Measurements from ENCODE around the gene TMEM45B.
"Not testable (repeated sequence)": the region's sequence is repeated elsewhere in the genome, so short reads cannot be mapped to it uniquely, and the experiment has no call there.

The TMEM45B gene

GRCh38 chr11:129815596-129816461 is at the start of gene TMEM45B:
TMEM45B (plus strand) TSS chr11:129815848; CDS start chr11:129852483, 36,635 bp downstream.
- DNase-seq (ENCODE audit: low read depth): no peak

GRCh38 chr11:129766898-129767604 is 48.6 kb upstream of the TMEM45B start:
- no peak for DNase-seq (ENCODE audit: low read depth)

- DNase-seq (ENCODE audit: low read depth): no peak
Measured at GRCh38 chr11:129767827-129768226, 47.8 kb upstream of the TMEM45B start.

GRCh38 chr11:129768356-129768755 is 47.3 kb upstream of the TMEM45B start:
- no peak for DNase-seq (ENCODE audit: low read depth)

- no peak for DNase-seq (ENCODE audit: low read depth)
Measured at GRCh38 chr11:129769059-129769458, 46.6 kb upstream of the TMEM45B start.

GRCh38 chr11:129770993-129771392 is 44.7 kb upstream of the TMEM45B start:
- DNase-seq (ENCODE audit: low read depth): no peak

- not testable (repeated sequence) for DNase-seq (ENCODE audit: low read depth)
Measured at GRCh38 chr11:129771456-129771855, 44.2 kb upstream of the TMEM45B start.

- no peak for DNase-seq (ENCODE audit: low read depth)
Measured at GRCh38 chr11:129778877-129779276, 36.8 kb upstream of the TMEM45B start.

- no peak for DNase-seq (ENCODE audit: low read depth)
Measured at GRCh38 chr11:129779342-129779741, 36.3 kb upstream of the TMEM45B start.

GRCh38 chr11:129785383-129786111 is 30.1 kb upstream of the TMEM45B start:
- DNase-seq (ENCODE audit: low read depth): no peak

- DNase-seq (ENCODE audit: low read depth): not testable (repeated sequence)
Measured at GRCh38 chr11:129786112-129786416, 29.6 kb upstream of the TMEM45B start.

GRCh38 chr11:129787532-129788155 is 28.0 kb upstream of the TMEM45B start:
- DNase-seq (ENCODE audit: low read depth): no peak

- DNase-seq (ENCODE audit: low read depth): no peak
Measured at GRCh38 chr11:129788278-129788677, 27.4 kb upstream of the TMEM45B start.

GRCh38 chr11:129790106-129790505 is 25.5 kb upstream of the TMEM45B start:
- DNase-seq (ENCODE audit: low read depth): no peak

GRCh38 chr11:129791515-129791914 is 24.1 kb upstream of the TMEM45B start:
- no peak for DNase-seq (ENCODE audit: low read depth)

GRCh38 chr11:129792663-129793062 is 23.0 kb upstream of the TMEM45B start:
- no peak for DNase-seq (ENCODE audit: low read depth)

GRCh38 chr11:129795089-129795488 is 20.6 kb upstream of the TMEM45B start:
- no peak for DNase-seq (ENCODE audit: low read depth)

- no peak for DNase-seq (ENCODE audit: low read depth)
Measured at GRCh38 chr11:129798212-129798611, 17.4 kb upstream of the TMEM45B start.

GRCh38 chr11:129800162-129800561 is 15.5 kb upstream of the TMEM45B start:
- not testable (repeated sequence) for DNase-seq (ENCODE audit: low read depth)

GRCh38 chr11:129800655-129801054 is 15.0 kb upstream of the TMEM45B start:
- no peak for DNase-seq (ENCODE audit: low read depth)

- no peak for DNase-seq (ENCODE audit: low read depth)
Measured at GRCh38 chr11:129803533-129803932, 12.1 kb upstream of the TMEM45B start.

GRCh38 chr11:129804012-129804411 is 11.6 kb upstream of the TMEM45B start:
- DNase-seq (ENCODE audit: low read depth): no peak

All from fibroblast of the conjunctiva (primary cell).